ENCODE results near the gene TRPT1.

Gene TRPT1

DNA sequence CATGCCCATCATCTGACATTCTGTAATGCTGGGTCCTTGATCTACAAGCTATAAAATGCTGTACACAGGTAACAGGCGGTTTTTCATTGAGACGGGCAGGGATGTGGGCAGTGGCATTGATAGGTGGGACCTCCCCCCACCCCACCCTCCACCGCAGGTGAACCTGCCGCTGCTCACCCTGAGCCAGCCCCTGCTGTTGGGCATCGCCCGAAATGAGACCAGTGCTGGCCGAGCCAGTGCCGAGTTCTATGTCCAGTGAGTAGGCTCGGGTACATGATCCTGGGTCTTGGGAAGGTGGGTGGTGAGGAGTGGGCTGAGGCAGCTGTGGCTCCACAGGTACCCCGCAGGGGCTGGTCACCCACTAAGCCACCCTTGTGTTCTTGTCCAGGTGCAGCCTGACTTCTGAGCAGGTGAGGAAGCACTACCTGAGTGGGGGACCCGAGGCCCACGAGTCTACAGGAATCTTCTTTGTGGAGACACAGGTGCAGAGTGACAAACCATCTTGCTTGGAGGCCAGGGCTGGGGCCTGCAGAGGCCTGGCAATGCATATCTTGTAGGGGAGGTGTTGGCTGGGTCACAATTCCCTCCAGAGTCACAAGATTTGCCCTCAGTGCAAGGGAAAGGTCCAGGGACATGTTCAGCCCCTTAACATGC lies 3.2 kb upstream of the TRPT1 start:
- no peak for DNase-seq

DNA sequence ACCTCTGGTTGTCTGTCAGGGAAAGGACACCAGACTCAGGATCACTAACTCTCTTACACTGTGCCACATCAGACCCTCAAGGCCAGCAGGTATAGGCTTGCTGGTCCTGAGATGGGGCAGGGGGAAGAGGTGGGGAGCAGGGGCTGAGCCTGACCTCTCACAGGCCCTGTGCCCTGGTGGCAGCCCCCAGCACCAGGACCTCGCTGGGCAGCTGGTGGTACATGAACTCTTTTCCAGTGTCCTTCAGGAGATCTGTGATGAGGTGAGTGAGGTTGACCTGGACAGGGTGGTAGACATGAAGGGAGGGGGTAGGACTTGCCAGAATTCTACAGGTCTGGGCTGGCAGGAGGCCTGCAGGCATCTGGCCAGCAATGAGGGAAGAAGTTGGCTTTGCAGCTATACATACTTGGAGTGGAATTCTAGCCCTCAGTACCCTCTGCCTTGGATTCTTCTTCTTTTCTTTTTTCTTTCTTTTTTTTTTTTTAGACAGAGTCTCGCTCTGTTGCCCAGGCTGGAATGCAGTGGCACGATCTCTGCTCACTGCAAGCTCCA lies 1.5 kb upstream of the TRPT1 start:
- DNase-seq, result no peak

DNA sequence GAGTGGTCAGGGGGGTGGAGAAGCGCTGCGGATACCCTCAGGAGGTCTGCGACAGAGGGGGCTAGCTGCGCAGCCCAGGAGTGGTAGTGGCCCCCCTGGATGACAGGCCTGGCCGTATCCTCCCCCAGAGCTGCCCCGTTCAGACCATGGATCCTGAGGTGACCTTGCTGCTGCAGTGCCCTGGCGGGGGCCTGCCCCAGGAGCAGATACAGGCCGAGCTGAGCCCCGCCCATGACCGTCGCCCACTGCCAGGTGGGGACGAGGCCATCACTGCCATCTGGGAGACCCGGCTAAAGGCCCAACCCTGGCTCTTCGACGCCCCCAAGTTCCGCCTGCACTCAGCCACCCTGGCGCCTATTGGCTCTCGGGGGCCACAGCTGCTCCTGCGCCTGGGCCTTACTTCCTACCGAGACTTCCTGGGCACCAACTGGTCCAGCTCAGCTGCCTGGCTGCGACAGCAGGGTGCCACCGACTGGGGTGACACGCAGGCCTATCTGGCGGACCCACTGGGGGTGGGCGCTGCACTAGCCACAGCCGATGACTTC lies 593 bp upstream of the TRPT1 start:
- no peak for DNase-seq

DNA sequence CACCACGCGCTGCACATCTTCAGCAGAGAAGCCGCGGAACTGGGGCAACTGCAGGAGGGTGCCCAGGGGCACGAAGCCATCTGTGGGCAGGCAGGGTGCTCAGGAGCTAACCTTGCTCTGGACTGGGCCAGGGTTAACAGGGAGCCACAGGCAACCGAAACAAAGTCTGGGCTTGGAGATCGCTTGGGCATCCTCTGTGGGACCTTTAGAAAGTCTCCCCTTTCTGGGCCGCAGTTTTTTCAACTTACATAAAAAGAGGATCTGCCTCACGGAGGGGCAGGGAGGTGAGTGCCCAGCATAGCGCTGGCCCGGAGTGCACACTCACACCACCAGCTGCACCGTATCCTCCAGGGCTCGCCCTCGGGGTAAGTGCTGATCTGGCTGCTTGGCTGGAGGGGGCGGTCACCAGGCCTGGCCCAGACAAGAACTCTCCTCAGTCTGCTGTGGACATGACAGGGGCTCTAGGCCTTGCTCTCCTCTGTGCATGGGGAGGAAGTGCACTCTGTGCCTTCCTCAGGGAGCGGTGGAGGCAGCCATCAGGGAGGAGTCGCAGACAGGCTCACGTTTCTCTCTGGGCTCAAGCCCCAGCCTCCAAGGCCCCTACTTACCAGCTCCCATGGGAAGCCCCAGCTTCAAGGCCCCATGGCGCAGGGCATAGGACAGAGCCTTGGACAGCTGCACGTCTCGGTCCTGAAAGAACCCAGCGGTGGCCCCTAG lies 937 bp downstream of the TRPT1 start:
- no peak for DNase-seq

DNA sequence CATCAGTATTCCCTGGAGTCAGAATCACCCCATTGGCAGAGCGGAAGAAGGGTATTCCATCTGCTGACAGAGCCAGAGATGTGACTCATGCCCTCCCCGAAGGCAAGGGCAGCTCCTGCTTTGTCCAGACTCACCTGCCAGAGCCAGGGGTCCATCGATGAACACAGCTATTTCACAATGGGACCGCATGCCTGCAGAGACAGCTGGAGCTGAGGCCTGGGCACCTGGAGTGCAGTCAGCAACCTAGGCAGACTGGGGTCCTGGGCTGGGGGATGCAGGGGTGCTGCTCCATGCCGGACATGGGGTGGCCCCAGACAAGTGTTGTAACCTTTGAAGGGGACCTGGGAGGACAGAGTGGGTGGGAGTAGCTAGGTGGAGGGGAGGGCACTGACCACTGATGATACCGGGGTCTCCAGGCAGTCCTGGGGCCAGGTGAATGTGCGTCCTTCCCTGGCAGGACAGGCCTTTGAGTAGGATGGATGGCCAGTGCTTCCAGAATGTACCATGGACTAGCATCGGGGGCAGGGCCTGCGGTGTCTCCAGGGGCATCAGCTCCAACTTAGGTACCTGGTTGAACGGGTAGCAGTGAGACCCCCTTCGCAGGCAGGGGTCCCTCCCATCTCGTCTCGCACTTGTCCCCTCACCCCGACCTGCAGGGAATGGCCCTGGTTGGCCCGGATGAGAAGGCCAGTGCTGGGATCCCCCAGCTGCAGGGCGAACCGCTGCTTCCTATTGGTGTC lies 1.7 kb downstream of the TRPT1 start:
- no peak for DNase-seq

DNA sequence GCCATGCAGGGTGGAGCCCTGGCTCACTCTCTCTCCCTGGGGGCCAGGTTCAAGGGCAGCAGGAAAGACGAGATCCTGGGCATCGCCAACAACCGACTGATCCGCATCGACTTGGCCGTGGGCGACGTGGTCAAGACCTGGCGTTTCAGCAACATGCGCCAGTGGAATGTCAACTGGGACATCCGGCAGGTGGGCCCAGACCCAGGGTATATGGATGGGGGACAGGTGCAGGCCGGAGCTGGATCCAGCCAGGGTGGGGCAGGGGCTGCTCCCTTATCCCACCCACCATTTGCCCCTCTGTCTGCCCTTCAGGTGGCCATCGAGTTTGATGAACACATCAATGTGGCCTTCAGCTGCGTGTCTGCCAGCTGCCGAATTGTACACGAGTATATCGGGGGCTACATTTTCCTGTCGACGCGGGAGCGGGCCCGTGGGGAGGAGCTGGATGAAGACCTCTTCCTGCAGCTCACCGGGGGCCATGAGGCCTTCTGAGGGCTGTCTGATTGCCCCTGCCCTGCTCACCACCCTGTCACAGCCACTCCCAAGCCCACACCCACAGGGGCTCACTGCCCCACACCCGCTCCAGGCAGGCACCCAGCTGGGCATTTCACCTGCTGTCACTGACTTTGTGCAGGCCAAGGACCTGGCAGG lies 2.9 kb downstream of the TRPT1 start:
- DNase-seq, result no peak

DNA sequence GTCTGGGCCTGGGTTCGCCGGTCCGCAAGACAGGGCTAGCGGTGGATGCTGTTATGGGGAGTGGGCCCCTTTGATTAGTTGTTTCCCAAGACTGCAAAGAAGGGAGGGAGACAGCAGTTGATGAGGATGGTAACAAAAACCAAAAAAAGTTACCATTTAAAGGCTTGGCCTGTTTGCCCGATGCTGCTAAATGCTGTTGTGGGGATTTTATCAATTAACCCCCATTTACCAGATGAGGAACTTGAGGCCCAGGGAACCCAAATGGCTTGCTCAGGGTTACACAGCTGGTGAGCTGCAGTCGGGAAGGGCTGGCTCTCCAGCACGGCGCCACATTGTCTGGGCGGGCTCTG lies 3.4 kb downstream of the TRPT1 start:
- DNase-seq, result no peak

DNA sequence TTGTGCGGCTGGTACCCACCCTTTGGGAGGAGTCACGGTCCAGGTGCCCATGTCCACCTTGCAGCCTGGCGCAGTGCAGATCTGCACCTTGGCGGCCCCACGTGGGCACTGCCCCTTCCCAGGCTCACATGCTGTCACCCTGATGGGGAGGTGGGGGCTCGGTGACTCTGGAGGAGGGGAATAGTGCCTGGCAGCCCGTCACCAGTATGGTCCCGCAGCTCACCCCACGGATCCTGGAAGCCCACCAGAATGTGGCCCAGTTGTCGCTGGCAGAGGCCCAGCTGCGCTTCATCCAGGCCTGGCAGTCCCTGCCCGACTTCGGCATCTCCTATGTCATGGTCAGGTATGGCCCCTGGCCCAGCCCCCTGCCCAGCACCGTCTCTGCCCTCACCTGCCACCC lies 5.2 kb downstream of the TRPT1 start:
- no peak for DNase-seq

DNA sequence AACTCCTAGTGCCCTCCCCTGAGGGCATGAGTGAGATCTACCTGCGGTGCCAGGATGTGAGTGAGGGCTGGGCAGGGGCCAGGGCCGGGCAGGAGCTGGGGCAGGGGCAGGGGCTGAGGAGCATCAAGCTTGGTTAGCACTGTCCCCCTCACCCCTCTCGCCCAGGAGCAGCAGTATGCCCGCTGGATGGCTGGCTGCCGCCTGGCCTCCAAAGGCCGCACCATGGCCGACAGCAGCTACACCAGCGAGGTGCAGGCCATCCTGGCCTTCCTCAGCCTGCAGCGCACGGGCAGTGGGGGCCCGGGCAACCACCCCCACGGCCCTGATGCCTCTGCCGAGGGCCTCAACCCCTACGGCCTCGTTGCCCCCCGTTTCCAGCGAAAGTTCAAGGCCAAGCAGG lies 5.7 kb downstream of the TRPT1 start:
- no peak for DNase-seq

DNA sequence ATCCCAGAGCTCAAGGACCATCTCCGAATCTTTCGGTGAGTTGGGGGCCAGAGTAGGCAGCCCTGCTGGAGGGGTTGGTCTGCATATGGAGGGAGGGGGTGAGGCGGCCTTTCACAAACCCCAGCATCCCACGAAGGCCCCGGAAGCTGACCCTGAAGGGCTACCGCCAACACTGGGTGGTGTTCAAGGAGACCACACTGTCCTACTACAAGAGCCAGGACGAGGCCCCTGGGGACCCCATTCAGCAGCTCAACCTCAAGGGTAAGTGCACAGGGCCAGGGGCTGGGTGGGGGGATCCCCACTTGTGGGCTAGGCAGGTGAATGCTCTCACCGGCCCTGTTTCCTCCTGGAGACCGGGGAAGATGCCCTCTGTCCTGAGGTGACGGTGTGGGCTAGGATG lies 6.2 kb downstream of the TRPT1 start:
- no peak for DNase-seq

DNA sequence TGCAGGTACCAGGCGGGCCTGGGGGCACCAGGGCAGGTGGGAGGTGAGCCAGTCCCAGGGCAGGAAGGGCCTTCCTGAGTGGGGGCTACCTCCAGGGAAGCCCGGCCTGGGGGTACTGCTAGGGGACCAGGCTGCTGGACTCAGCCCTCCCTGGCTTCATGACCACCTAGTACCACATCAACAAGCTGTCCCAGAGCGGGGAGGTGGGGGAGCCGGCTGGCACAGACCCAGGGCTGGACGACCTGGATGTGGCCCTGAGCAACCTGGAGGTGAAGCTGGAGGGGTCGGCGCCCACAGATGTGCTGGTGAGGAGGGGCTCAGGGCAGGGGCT lies 6.7 kb downstream of the TRPT1 start:
- DNase-seq, result no peak

DNA sequence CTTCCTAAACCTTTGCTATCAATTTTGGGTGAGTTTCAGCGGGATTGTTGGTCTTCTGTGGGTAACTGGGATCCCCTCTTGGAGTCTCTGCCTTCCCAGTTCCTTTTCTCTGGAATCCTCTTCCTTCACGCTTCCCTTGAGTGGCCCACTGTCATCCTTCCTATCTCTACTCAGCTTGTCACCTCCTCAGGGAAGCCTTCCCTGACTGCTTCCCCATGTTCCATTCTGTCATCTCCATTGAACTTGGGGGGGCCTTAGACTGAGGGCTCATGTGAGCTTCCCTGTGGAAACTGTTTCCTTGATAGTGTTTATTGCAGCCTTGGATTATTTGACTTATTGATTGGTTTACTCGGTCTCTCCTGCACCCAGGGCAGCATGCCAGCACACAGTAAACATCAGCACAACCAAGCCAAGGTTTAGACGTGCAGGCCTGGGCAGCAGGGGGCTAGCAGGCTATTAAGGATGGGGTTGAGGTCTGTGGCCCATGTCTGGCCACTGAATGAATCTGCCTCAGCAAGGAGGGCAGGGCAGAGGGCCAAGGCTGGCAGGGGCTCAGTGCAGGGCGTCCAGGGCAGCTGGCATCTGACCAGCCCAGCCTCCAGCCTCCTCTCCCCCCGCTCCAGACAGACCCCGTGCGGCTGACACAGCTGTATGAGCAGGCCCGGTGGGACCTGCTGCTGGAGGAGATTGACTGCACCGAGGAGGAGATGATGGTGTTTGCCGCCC lies 7.2 kb downstream of the TRPT1 start:
- no peak for DNase-seq

DNA sequence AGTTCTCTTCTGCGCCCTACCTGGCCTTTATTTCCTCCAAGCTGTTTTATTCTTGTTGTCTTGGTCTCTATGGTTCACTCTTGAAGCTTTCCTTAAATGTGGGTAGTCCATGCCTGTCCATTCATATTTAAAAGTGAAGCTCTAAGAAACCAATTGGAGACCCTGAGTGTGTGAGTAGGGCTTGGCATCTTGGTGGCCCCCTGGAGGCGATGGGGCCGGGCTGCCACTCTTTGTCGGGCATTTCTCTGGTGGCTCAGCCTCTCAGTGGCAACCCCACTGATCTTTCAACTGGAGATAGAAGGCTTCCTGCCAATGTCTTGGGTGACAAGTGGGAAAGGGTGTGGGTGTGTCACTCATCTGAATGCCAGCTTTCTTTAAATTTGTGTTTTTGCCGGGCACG lies 9.1 kb downstream of the TRPT1 start:
- no peak for DNase-seq

DNA sequence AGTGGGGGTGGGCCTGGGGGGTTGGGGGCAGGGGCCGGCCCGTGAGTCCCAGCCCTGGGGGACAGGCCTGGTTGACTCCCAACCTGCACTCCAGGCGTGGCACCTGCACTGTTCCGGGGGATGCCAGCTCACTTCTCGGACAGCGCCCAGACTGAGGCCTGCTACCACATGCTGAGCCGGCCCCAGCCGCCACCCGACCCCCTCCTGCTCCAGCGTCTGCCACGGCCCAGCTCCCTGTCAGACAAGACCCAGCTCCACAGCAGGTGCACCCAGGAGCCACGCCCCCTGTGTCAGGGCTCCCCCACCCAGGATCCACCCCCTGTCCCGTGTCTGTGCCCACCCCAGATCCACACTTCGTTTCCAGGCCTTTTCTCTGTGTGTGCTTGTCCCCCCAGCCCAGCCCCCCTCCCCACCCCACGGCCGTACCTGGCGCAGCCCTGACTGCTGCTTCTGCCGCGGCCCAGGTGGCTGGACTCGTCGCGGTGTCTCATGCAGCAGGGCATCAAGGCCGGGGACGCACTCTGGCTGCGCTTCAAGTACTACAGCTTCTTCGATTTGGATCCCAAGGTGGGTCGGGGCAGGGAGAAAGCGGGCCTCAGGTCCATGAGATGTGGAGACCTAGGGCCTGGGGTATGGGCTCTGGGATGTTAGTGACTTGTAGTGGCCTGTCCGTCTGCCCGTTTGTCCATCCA lies 14.7 kb downstream of the TRPT1 start:
- no peak for DNase-seq

DNA sequence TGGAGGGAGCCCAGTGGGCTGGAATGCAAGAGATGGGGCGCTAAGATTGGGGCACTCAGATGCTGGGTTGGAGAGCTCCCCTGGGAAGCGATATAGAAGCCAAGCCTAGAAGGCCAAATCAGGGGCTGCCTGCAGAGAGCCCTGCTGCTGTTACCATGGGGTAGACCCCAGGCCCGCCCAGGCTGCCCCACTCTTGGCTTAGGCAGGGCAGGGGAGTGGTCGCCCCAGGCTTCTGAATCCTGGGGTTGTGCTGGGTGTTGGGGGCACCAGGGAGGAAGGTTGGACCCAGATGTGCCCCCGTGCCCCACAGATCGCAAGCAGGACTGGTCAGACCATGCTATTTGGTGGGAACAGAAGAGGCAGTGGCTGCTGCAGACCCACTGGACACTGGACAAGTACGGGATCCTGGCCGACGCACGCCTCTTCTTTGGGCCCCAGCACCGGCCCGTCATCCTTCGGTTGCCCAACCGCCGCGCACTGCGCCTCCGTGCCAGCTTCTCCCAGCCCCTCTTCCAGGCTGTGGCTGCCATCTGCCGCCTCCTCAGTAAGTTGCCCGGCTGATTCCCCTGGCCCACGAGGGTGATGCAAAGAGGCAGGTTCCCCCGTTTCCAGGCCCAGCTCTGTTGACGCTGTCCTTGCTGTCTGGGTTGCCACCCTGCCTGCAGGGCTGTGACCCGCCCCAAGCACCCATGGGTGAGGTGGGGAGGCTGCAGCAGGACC lies 15.5 kb downstream of the TRPT1 start:
- no peak for DNase-seq

DNA sequence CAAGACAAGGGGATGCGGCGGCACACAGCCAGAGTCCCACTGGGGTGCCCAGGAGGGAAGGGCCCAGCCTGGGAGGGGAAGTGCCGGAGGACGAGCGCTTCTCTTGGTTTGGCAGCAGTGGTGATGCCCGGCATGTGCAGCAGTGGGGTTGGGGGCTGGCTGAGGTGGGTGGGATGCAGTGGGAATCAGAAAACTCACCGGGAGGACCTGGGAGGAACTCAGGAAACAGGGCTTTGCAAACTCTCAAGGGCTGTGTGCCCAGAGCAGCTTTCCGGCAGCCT lies 16.5 kb downstream of the TRPT1 start:
- DNase-seq, result no peak

DNA sequence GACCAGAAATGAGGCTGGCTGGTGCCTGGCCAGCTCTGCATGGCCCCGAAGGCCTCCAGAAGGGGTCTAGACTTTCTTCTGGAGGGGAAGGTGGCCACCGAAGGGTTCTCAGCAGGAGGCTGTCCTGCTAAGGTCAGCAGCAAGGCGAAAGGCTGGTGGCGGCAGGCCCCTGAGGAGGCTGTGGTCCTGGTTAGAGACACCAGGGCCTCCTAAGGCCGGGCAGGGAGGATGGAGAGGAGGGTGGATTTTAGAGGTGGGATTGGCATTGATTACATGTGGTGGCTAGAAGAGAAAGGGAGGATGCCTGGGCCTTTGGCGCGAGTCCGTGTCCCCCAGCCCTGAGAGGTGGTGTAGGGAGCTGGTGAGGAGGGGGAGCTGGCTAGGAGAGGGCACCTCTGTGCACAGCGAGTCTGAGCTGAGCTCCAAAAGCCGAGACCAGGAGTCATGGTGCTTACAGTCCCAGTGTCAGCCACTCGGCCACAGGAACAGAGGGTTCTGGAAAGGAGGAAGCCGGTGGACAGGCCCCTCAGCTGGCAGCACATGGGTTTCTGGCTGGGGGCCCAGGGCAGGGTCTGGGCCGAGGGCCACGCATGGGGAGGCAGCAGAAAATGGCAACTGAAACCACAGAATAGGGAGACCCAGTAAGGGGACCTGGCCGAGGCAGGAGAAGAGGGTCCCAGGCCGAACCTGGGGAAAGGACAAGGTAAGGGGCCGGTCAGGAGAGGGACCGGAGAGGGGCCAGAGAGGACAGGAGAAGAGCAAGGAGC lies 17.0 kb downstream of the TRPT1 start:
- no peak for DNase-seq

DNA sequence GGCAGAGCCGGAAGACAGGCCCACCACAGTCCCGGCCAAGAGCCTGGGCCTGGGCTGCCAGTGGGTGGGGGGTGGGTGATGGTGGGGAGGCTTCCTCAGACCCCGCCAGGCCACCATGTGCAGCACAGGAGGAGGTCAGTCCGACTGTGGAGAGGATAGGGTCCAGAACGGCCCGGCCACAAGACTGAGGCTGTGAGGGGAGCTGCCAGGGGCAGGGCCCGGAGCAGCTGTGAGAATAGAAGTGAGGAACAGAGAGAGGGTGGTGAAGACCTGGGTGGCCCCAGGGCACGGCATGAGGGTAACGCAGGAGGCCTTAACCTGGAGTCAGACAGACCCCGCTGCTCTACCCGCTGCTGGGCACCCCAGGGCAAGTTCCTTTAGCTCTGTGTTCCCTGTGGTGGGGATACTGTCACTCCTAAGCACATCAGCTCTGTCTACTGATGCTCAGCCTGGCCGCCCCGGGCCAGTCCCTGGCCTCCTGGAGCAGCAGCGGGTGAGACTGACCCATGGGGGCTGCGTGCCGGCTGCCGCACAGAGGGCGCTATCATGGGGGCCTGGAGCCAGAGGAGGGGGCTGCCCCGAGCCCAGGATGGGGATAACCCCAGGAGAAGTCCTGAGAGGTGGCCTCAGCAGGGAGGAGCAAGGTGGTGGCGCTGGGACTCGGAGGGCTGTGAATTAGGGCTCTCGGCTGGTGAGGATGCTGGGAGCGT lies 17.7 kb downstream of the TRPT1 start:
- no peak for DNase-seq

DNA sequence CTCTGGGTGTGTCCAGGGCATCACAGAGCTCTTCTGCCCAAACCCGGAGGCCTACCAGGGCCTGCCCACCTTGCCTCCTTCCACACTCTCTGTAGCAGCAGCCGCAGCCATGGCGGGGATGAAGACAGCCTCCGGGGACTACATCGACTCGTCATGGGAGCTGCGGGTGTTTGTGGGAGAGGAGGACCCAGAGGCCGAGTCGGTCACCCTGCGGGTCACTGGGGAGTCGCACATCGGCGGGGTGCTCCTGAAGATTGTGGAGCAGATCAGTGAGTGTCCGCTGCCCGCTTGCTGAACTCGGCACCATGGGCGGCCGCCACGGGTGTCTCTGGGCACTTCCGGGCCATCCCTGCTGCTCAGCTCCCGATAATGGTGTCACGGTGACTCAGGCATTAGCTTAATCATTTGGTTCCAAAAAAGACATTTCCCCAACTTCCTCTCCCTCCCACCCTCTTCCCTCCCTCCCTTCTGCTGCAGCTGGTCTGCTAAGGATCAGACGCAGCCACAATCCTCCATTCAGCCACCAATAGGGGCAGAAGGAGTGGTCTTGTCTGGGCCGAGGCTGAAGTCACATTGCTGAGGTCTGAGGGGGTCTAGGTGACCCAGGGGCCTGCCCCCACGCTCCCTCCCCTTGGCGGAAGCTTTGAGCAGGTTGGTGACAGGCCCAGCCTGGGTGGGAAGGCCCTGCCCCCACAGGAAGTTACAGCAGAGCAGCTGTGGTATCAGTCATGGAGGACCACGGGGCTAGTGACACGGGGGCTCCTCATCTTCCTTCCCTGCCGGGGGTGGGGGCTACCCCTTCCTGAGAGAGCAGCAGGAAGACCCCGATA lies 18.5 kb downstream of the TRPT1 start:
- no peak for DNase-seq
